HUES6 (cell line): ENCODE data around the gene STK32C.

Experiments used
- H3K27ac ChIP-seq: 2 replicates; pipeline ENCODE4 v1.7.0; 2013; ENCODE audit warnings: low read depth, mild to moderate bottlenecking, low read length, inconsistent platforms
- H3K27me3 ChIP-seq: 2 replicates; pipeline ENCODE4 v1.6.1; 2013; ENCODE audit warnings: low read length; ENCODE audit not compliant: control insufficient read depth, insufficient read depth
- H3K36me3 ChIP-seq: 2 replicates; pipeline ENCODE4 v1.6.1; 2013; ENCODE audit warnings: low read length; ENCODE audit not compliant: control insufficient read depth, insufficient read depth
- H3K4me1 ChIP-seq: 2 replicates; pipeline ENCODE4 v1.6.1; 2013; ENCODE audit warnings: low read length; ENCODE audit not compliant: control insufficient read depth, insufficient read depth
- H3K4me3 ChIP-seq: 2 replicates; pipeline ENCODE4 v1.5.1; 2013; ENCODE audit warnings: low read depth, low read length
- H3K9ac ChIP-seq: one replicate; pipeline ENCODE4 v1.6.1; 2013; ENCODE audit warnings: mild to moderate bottlenecking, low read length
- H3K9me3 ChIP-seq: 2 replicates; pipeline ENCODE4 v1.6.1; 2013; ENCODE audit warnings: low read depth, low read length; ENCODE audit not compliant: control insufficient read depth, insufficient read depth

STK32C gene

DNA sequence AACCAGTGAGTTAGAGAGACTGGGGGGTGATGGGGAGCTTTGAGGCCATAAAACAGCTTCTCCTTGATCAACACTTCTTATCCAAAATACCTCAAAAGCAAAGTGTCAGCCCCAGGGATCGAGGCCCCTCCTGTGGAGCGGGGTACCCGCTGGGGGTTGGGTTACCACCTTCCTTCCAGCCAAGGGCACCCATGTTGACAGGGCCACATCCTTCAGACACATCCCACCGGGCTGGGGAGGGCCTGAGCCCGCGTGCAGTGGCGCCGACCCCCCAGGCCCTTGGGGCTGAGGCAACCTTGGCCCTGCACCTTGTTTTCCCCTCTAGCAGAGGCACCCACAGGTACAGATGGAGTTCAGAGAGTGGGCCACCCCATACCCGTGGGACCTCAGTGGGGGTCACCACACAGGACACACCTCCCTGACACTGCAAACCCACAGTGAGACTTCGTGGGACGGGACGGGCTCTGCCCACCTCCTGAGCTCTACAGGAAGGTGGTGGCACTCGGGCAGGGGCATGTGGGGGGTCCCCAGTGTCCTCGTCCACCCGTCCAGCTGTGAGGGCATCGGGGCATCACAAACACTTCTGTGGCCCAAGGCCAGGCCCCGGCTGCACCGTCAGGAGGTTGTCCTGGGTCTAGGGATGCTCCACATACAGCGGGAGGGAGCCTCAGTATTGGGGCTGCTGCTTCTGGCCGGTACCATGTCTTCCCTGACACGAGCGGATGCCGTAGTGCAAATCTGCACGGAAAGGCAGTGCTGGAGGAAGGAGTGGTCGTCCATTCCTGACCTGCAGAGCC is 110.3 kb downstream of the STK32C start:
- Histone ChIP-seq H3K27me3 (no peaks in the 10 kb centered on the region), H3K9ac (no peak overlapping the region), H3K36me3 (peaks cover 8% of the 10 kb centered on the region; the same call in 1 of the 2 replicates), H3K4me3 (no peak overlapping the region), H3K4me1 (no peaks in the 10 kb centered on the region), H3K9me3 (no peaks in the 10 kb centered on the region), H3K27ac (no peak overlapping the region)

DNA sequence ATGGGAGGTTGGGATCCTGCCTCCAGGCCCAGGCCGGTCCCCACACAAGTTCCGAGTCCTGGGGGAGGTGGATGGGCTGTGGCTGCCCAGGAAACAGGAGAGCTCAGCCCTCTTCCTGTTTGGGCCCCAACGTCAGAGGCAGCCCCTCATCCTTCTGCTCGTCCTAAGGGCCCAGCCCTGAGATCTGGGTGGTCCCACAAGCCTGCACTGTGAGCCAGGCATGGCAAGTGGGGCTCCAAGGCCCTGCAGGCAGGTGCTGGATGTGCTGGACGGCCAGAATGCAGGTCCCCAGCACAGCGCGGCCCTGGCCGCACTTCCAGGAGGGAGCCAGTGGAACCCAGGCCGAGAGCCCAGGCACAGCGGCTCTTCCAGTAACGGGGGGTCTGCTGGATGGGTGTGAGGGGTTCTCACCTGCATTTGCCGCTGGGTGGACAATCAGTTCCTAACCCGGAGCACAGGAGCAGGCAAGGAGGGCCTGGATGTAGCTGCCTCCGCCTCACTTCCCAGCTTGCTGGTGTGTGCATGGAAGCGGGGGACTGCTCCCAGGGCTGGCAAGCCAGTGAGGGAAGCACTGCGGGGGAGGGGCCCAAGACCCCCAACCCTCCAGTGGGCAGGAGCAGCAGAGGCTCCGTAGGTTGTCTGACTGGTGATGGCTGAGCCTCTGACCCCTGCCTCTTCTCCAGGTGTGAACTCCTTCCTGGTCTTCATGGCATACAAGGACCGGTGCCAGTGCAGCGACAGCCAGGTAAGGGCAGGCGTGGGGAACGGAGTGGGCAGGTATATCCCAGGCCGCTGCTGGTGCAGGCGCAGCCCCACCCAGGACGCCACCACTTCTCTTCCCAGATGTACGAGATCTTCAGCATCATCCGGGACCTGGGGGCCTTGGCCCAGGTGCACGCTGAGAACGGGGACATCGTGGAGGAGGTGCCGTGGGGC is 111.3 kb downstream of the STK32C start:
- Histone ChIP-seq H3K36me3 (peaks cover 10% of the 10 kb centered on the region; the same call in 1 of the 2 replicates), H3K4me1 (no peaks in the 10 kb centered on the region)

DNA sequence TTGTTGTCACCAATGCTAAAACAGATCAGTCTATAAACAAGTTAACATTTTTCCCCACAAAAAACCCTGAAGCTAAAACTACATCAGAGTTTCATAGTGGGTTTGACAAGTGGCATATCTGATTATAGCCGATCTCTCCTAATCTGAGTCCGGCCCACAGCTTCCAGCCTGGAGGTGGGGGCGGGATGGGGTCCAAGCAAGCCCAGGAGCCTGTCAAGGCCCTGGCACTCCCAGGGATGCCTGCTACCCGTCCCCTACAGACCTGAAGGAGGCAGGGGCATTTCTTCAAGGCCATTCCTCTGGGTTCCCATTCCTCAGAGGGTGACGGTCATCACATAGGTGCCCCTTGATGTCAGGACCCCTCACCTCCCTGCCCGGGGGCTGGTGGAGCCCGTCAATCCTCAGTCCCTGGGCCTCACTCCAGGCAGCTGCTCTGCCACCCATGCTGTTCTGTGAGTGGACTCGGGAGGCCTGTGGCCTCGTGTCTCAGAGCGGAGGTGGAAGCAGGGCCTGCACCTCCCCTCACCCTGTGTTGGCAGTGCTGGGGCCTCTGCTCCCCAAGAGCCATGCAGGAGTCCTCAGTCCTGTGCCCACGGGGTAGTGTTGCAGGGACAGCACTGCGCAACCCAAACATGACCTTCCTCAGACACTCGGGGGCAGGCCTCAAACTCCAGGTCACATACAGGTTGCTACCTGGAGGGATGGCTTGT is 112.2 kb downstream of the STK32C start:
- peaks cover 2% of the 10 kb centered on the region; the same call in 1 of the 2 replicates for H3K27me3 ChIP-seq
- H3K4me1 ChIP-seq: no peaks in the 10 kb centered on the region
- H3K9me3 ChIP-seq: no peaks in the 10 kb centered on the region
- H3K27ac ChIP-seq: no peak overlapping the region
- H3K9ac ChIP-seq: no peak overlapping the region
- H3K4me3 ChIP-seq: no peak overlapping the region
- peaks cover 10% of the 10 kb centered on the region; the same call in 1 of the 2 replicates for H3K36me3 ChIP-seq

More for the DNA sequence above, 111.3 kb downstream of the STK32C start:
- no peak overlapping the region for H3K4me3 ChIP-seq
- H3K9ac ChIP-seq: no peak overlapping the region
- H3K9me3 ChIP-seq: no peaks in the 10 kb centered on the region
- no peak overlapping the region for H3K27ac ChIP-seq
- no peaks in the 10 kb centered on the region for H3K27me3 ChIP-seq

DNA sequence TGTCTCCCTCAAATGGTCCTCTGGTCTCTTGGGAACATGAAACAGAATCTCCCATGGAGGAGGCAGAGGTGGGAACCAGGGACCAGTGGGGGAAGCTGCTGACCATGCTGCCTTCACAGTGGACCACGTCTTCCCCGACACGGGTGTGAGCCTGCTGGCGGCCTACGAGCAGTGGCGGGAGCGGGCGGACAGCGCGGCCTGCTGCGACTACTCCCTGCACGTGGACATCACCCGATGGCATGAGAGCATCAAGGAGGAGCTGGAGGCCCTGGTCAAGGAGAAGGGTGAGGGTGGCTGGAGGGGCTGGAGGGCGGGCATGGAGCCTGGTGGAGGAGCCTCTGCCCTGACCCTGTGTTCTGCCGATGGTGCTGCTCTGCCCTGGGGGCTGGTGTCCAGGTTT is 113.0 kb downstream of the STK32C start:
- H3K9me3 ChIP-seq: no peaks in the 10 kb centered on the region
- H3K9ac ChIP-seq: no peak overlapping the region
- peaks cover 10% of the 10 kb centered on the region; the same call in 1 of the 2 replicates for H3K27me3 ChIP-seq
- H3K36me3 ChIP-seq: peaks cover 10% of the 10 kb centered on the region; the same call in 1 of the 2 replicates
- H3K4me1 ChIP-seq: no peaks in the 10 kb centered on the region
- H3K27ac ChIP-seq: no peak overlapping the region
- no peak overlapping the region for H3K4me3 ChIP-seq

GRCh38 chr10:132193907-132194552 is 113.7 kb downstream of the STK32C start:
- Histone ChIP-seq H3K27ac (no peak overlapping the region), H3K36me3 (peaks cover 10% of the 10 kb centered on the region; the same call in 1 of the 2 replicates), H3K9me3 (no peaks in the 10 kb centered on the region), H3K27me3 (peaks cover 17% of the 10 kb centered on the region), H3K4me1 (no peaks in the 10 kb centered on the region), H3K9ac (no peak overlapping the region), H3K4me3 (no peak overlapping the region)

DNA sequence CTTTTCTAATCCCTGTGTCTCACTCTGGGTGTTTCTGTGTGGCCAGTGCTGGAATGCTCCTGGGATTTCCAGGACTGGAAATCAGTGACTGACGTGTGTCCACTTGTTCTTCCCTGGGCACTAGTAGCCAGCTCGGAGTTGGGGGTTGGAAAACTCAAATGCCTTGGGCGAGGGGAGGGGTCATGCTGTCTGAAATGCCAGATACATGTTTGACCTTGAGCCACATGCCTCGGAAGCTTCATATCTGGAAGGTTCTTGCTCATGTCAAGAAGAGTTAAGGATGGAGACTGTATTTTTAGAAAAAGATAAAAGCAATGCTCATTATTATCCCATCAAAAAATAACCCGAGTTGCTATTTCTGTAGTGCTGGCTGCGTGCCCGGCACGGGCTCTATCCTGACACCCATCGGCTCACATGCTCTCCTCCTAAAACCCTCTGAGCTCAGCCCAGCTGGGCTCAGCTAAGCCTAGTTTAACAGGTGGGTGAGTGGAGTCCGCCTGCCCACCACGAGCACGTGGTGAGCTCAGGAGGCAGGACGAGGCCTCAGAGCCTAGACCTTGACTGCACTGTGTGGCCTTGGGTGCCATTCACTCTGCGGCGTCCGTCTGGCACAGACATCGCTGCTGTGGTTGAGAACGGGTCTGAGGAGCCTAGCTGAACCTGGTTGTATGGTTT is 114.6 kb downstream of the STK32C start:
- no peak overlapping the region for H3K27ac ChIP-seq
- H3K27me3 ChIP-seq: peaks cover 26% of the 10 kb centered on the region
- H3K36me3 ChIP-seq: peaks cover 10% of the 10 kb centered on the region; the same call in 1 of the 2 replicates
- no peaks in the 10 kb centered on the region for H3K9me3 ChIP-seq
- no peaks in the 10 kb centered on the region for H3K4me1 ChIP-seq
- no peak overlapping the region for H3K9ac ChIP-seq
- H3K4me3 ChIP-seq: no peak overlapping the region

DNA sequence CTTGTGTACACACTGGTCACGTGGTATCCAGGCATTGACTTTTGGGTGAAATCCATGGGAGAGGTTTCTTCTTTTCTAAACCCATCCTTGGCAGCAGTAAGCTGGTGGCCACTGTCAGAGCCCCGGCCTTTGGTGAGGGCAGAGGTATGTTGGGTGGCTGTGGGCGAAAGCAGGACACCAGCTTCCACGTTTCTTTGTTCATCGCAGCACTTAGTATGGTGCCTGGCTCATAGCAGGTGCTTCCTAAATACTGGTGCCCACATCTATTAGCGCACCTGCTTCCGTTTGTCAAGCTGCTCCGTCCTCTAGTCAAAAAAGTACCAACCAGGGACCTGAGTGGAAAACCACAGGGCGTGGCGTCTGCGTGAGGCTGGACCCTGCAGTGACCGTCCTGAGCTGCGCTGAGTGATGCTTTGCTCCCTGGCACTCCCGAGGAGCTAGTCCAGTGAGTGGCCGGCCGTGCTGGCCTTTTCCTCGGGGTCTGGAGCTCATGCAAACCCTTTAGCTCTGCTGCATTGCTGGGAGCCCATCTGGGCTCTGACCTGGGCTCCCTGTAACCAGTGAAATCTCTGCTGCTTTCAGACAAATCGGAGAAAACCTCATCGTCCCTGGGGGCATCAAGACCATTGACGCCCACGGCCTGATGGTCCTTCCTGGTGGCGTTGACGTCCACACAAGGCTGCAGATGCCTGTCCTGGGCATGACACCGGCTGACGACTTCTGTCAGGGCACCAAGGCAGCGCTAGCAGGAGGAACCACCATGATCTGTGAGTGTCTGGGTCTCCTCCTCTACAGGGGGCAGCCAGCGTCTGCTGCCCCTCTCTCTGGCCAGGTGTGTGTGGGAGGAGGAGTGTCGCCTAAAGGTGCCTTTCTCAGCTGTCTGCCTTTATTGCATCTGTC is 115.4 kb downstream of the STK32C start:
- Histone ChIP-seq H3K9ac (no peak overlapping the region), H3K36me3 (peaks cover 10% of the 10 kb centered on the region; the same call in 1 of the 2 replicates), H3K27ac (no peak overlapping the region), H3K27me3 (peaks cover 34% of the 10 kb centered on the region), H3K9me3 (no peaks in the 10 kb centered on the region), H3K4me1 (0 out of 2 replicates have a peak, but pooled peaks cover 4% of the 10 kb centered on the region), H3K4me3 (no peak overlapping the region)

GRCh38 chr10:132189810-132190422 is 117.8 kb downstream of the STK32C start:
- peaks cover 56% of the 10 kb centered on the region for H3K27me3 ChIP-seq
- no peak overlapping the region for H3K27ac ChIP-seq
- peaks cover 10% of the 10 kb centered on the region; the same call in 1 of the 2 replicates for H3K36me3 ChIP-seq
- no peak overlapping the region for H3K4me3 ChIP-seq
- H3K9ac ChIP-seq: no peak overlapping the region
- 0 out of 2 replicates have a peak, but pooled peaks cover 4% of the 10 kb centered on the region for H3K4me1 ChIP-seq
- H3K9me3 ChIP-seq: no peaks in the 10 kb centered on the region

- Histone ChIP-seq H3K9ac (no peak overlapping the region), H3K27me3 (peaks cover 65% of the 10 kb centered on the region)
These were observed 118.7 kb downstream of the STK32C start for GRCh38 chr10:132189016-132189415.

More at GRCh38 chr10:132189016-132189415, 118.7 kb downstream of the STK32C start:
- no peaks in the 10 kb centered on the region for H3K9me3 ChIP-seq
- H3K4me3 ChIP-seq: no peak overlapping the region
- H3K4me1 ChIP-seq: 0 out of 2 replicates have a peak, but pooled peaks cover 4% of the 10 kb centered on the region
- H3K36me3 ChIP-seq: peaks cover 10% of the 10 kb centered on the region; the same call in 1 of the 2 replicates
- H3K27ac ChIP-seq: no peak overlapping the region
